ENCODE measurements around the gene CA9. TPM values are rescaled to one million over a fixed set of nuclear protein-coding genes. Genes with fewer than 3 reads are reported as not detected.

The CA9 gene
- total RNA-seq, 1 donor from 2014 or later = 0.55 TPM

GRCh38 chr9:35702696-35703095, 29.0 kb downstream of the CA9 start:
- Histone ChIP-seq H3K27ac (no peak overlapping the region), H3K4me1 (no peaks in the 10 kb centered on the region), H3K9me3 (no peaks in the 10 kb centered on the region), H3K36me3 (peaks cover 100% of the 10 kb centered on the region), H3K4me3 (no peak overlapping the region), H3K27me3 (no peaks in the 10 kb centered on the region)
- DNase-seq (no peak), ATAC-seq (no peak)
- TF ChIP-seq CTCF (IDR thresholded peaks at IDR 0.05) = no peak
- intact Hi-C loops (cut with DNase I) = no loop called here

- no peak for DNase-seq
- Histone ChIP-seq H3K9me3 (no peaks in the 10 kb centered on the region), H3K27me3 (no peaks in the 10 kb centered on the region), H3K4me3 (no peak overlapping the region), H3K27ac (no peak overlapping the region), H3K36me3 (peaks cover 100% of the 10 kb centered on the region), H3K4me1 (no peaks in the 10 kb centered on the region)
- intact Hi-C loops (cut with DNase I) = no loop called here
- ATAC-seq = no peak
- no peak for TF ChIP-seq CTCF (IDR thresholded peaks at IDR 0.05)
These were observed 30.4 kb downstream of the CA9 start for GRCh38 chr9:35703906-35704672.

- no peak for DNase-seq
- TF ChIP-seq CTCF (IDR thresholded peaks at IDR 0.05) = no peak
- no peak overlapping the region for H3K27ac ChIP-seq
These were observed 31.6 kb downstream of the CA9 start for GRCh38 chr9:35705372-35705771.

GRCh38 chr9:35705836-35706430, 32.2 kb downstream of the CA9 start:
- intact Hi-C loops (cut with DNase I) = no loop called here
- peaks cover 100% of the 10 kb centered on the region for H3K36me3 ChIP-seq
- H3K4me1 ChIP-seq = no peaks in the 10 kb centered on the region
- ATAC-seq (no peak), DNase-seq (no peak)
- no peaks in the 10 kb centered on the region for H3K27me3 ChIP-seq
- no peak for TF ChIP-seq CTCF (IDR thresholded peaks at IDR 0.05)
- H3K4me3 ChIP-seq = no peak overlapping the region
- no peak overlapping the region for H3K27ac ChIP-seq
- no peaks in the 10 kb centered on the region for H3K9me3 ChIP-seq

More at GRCh38 chr9:35705372-35705771, 31.6 kb downstream of the CA9 start:
- intact Hi-C loops (cut with DNase I) = no loop called here
- no peaks in the 10 kb centered on the region for H3K4me1 ChIP-seq
- peaks cover 100% of the 10 kb centered on the region for H3K36me3 ChIP-seq
- no peaks in the 10 kb centered on the region for H3K9me3 ChIP-seq
- H3K4me3 ChIP-seq = no peak overlapping the region
- ATAC-seq = no peak
- no peaks in the 10 kb centered on the region for H3K27me3 ChIP-seq

GRCh38 chr9:35706951-35707350, 33.2 kb downstream of the CA9 start:
- Histone ChIP-seq H3K27me3 (no peaks in the 10 kb centered on the region), H3K27ac (no peak overlapping the region), H3K4me3 (no peak overlapping the region), H3K36me3 (peaks cover 100% of the 10 kb centered on the region), H3K4me1 (no peaks in the 10 kb centered on the region), H3K9me3 (no peaks in the 10 kb centered on the region)
- intact Hi-C loops (cut with DNase I) = no loop called here
- no peak for DNase-seq
- no peak for ATAC-seq
- no peak for TF ChIP-seq CTCF (IDR thresholded peaks at IDR 0.05)

All from upper lobe of right lung (tissue), 1 donor.